Measurements from ENCODE around the gene SLC22A23.

Gene SLC22A23

DNA sequence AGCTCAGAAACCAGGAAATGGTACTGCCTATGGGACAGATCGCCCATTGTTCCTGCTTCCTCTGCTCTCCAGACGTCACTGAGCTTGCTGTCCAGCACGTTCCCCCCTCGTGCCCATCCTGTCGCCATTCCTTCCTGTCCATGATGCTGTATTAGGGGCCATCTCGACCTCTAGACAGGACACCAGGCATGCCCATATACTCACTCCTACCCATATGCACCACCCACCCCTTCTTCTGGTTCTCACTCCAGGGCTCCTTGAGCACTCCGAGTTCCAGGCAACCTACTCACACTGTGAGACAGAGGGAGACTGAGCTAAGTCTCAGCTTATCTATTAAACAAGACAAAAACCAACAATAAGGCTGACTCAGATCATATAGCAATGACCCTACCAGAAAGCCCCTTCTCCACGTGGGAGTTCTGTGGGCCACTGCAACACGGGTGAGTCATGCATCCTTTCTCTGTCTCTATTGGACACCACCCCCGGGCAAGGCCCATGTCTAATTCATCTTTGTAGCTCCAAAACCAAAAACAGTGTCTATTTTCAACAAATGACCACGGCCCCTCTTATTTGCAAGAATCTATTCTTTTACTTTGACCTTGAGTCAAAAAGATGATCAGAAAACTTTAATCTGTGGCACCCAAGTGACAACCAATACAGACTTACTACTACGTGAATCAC, 132.4 kb downstream of the SLC22A23 start:
- Histone ChIP-seq H3K4me1 (ENCODE audit: control insufficient read depth, insufficient read depth, low read length) (peaks cover 24% of the 10 kb centered on the region), H3K9ac (ENCODE audit: low read length) (no peak overlapping the region), H3K27ac (ENCODE audit: low read depth, low read length) (peak overlapping the region; percentile 51), H3K27me3 (ENCODE audit: control insufficient read depth, insufficient read depth, low read length) (no peaks in the 10 kb centered on the region), H3K4me3 (ENCODE audit: low read length) (no peak overlapping the region), H3K36me3 (ENCODE audit: control insufficient read depth, insufficient read depth, low read length) (no peaks in the 10 kb centered on the region)

- peaks cover 21% of the 10 kb centered on the region for H3K4me1 ChIP-seq (ENCODE audit: control insufficient read depth, insufficient read depth, low read length)
- H3K4me3 ChIP-seq (ENCODE audit: low read length) = no peak overlapping the region
- H3K9ac ChIP-seq (ENCODE audit: low read length) = no peak overlapping the region
- no peak overlapping the region for H3K27ac ChIP-seq (ENCODE audit: low read depth, low read length)
- H3K36me3 ChIP-seq (ENCODE audit: control insufficient read depth, insufficient read depth, low read length) = peaks cover 3% of the 10 kb centered on the region
- H3K27me3 ChIP-seq (ENCODE audit: control insufficient read depth, insufficient read depth, low read length) = no peaks in the 10 kb centered on the region
Observed at GRCh38 chr6:3323696-3324261, 133.1 kb downstream of the SLC22A23 start.

- H3K4me1 ChIP-seq (ENCODE audit: control insufficient read depth, insufficient read depth, low read length) = peaks cover 19% of the 10 kb centered on the region
- H3K36me3 ChIP-seq (ENCODE audit: control insufficient read depth, insufficient read depth, low read length) = peaks cover 4% of the 10 kb centered on the region
- no peak overlapping the region for H3K27ac ChIP-seq (ENCODE audit: low read depth, low read length)
- no peaks in the 10 kb centered on the region for H3K27me3 ChIP-seq (ENCODE audit: control insufficient read depth, insufficient read depth, low read length)
- no peak overlapping the region for H3K9ac ChIP-seq (ENCODE audit: low read length)
- H3K4me3 ChIP-seq (ENCODE audit: low read length) = no peak overlapping the region
Observed at GRCh38 chr6:3323148-3323547, 133.7 kb downstream of the SLC22A23 start.

DNA sequence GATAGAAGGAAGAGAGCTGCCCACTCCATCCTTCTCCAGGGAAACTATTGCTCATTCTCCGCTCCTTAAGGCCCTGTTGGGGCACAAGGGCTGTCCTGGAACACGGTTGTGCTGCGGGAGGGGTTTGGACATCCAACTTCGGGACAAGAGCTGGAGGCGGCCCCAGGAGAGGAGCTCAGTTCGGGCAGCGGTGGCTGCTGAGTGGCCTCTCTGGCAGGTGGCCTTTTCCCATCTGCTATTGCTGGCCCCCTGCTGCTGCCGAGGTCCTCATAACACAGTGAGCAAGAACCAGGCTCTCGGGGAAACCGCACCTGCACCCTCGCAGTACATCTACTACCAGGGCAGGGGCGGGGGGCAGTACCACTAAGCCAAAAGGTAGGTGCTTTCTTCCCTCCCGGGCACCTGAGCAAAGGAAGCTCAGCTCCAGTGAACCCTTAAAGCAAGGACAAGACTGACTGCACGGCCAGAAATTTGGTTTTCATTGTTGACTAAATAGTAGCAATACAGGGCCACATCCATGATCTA, 134.4 kb downstream of the SLC22A23 start:
- Histone ChIP-seq H3K27ac (ENCODE audit: low read depth, low read length) (no peak overlapping the region), H3K36me3 (ENCODE audit: control insufficient read depth, insufficient read depth, low read length) (peaks cover 4% of the 10 kb centered on the region), H3K27me3 (ENCODE audit: control insufficient read depth, insufficient read depth, low read length) (no peaks in the 10 kb centered on the region), H3K4me3 (ENCODE audit: low read length) (no peak overlapping the region), H3K9ac (ENCODE audit: low read length) (no peak overlapping the region), H3K4me1 (ENCODE audit: control insufficient read depth, insufficient read depth, low read length) (peaks cover 19% of the 10 kb centered on the region)

DNA sequence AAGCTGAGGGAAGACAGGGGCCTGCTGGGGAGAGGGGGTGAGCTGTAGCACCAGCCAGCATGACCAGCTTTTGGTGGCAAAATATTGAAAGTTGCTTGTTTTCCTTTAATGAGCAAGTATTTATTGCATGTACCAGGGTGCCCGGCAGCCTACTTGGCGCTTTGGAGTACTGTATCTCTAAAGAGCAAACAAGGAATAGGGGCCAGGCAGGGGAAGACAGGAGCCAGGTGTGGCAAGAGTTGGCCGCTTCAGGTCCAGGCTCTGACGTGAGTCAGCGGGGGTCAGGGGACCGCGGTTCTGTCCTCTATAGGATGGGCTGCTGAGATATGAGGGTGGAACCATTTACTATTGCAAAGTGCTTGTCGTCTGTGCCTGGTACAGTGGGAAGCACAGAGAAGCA, 135.0 kb downstream of the SLC22A23 start:
- Histone ChIP-seq H3K4me1 (ENCODE audit: control insufficient read depth, insufficient read depth, low read length) (peaks cover 16% of the 10 kb centered on the region), H3K27ac (ENCODE audit: low read depth, low read length) (no peak overlapping the region), H3K36me3 (ENCODE audit: control insufficient read depth, insufficient read depth, low read length) (peaks cover 4% of the 10 kb centered on the region), H3K4me3 (ENCODE audit: low read length) (no peak overlapping the region), H3K27me3 (ENCODE audit: control insufficient read depth, insufficient read depth, low read length) (no peaks in the 10 kb centered on the region), H3K9ac (ENCODE audit: low read length) (no peak overlapping the region)

DNA sequence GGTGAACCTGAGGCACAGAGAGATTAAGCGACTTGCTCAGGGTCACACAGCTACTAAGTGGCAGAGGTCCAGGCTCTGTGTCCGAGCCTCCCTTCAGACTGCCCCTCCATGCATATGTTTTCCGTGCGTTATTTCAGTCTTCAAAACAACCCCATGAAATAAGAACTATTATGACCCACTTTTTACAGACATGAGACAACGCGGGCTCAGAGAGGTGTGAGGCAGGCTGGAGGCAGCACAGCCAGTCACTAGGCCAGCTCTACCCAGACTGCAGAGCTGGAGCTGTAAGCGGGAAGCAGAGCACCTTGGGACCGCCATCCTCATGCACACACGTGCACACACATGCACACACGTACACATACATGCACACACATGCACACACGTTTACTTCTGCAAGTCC, 135.8 kb downstream of the SLC22A23 start:
- Histone ChIP-seq H3K4me3 (ENCODE audit: low read length) (no peak overlapping the region), H3K27me3 (ENCODE audit: control insufficient read depth, insufficient read depth, low read length) (no peaks in the 10 kb centered on the region), H3K27ac (ENCODE audit: low read depth, low read length) (no peak overlapping the region), H3K9ac (ENCODE audit: low read length) (no peak overlapping the region), H3K4me1 (ENCODE audit: control insufficient read depth, insufficient read depth, low read length) (peaks cover 13% of the 10 kb centered on the region), H3K36me3 (ENCODE audit: control insufficient read depth, insufficient read depth, low read length) (peaks cover 4% of the 10 kb centered on the region)

DNA sequence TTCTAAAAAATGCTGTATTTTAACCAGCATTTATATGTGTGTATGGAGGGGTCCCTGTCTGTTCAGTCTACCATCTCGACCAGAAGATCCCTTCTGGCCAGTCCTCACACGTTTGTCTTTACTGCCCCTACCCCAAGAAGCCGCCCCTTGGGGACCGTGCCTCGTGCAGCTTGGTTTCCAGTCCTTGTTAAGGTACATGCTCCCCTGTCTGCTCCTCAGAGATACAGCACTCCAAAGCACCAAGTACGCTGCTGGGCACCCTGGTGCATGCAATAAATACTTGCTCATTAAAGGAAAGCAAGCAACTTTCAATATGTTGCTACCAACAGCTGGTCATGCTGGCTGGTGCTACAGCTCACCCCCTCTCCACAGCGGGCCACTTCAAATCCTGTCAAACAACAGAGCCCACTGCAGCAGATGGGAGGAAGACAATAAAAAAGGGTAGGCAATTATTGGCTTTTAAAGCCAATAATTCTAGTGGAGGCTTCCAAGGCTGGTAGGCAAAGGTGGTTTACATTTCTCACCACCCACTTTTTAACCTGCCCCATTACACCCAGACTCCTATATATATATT, 136.5 kb downstream of the SLC22A23 start:
- Histone ChIP-seq H3K4me1 (ENCODE audit: control insufficient read depth, insufficient read depth, low read length) (peaks cover 8% of the 10 kb centered on the region), H3K36me3 (ENCODE audit: control insufficient read depth, insufficient read depth, low read length) (peaks cover 4% of the 10 kb centered on the region), H3K27me3 (ENCODE audit: control insufficient read depth, insufficient read depth, low read length) (no peaks in the 10 kb centered on the region), H3K9ac (ENCODE audit: low read length) (no peak overlapping the region), H3K4me3 (ENCODE audit: low read length) (no peak overlapping the region), H3K27ac (ENCODE audit: low read depth, low read length) (no peak overlapping the region)

DNA sequence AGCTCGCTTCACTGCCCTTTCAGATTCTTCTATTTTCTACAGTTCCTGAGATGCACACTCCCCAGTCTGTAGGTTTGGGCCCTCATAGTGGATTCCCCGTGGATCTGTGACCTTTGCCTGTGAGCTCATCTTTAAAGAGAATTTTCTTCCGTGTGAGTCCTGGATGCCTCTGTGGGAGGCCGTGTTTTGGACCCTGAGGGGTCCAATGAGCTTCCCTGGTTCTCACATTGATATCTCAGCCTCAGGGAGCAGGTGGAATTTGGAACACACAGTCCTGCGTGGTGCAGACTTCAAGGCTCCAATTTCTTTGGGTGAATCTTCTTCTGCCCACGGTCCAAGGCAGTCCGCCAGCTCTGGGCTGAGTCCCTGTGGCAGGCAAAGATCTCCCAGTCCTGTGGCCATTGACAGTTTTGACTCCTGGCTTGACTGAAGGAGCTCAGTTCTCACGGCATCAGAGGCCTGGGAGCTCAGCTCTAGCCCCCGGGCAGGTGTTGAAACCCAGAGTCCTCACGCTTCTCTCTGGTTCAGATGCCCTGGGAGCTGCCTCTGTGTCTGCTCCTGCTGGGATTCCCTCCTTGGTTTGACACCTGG, 137.1 kb downstream of the SLC22A23 start:
- no peak overlapping the region for H3K4me3 ChIP-seq (ENCODE audit: low read length)
- peaks cover 4% of the 10 kb centered on the region for H3K36me3 ChIP-seq (ENCODE audit: control insufficient read depth, insufficient read depth, low read length)
- no peak overlapping the region for H3K27ac ChIP-seq (ENCODE audit: low read depth, low read length)
- H3K27me3 ChIP-seq (ENCODE audit: control insufficient read depth, insufficient read depth, low read length) = no peaks in the 10 kb centered on the region
- H3K4me1 ChIP-seq (ENCODE audit: control insufficient read depth, insufficient read depth, low read length) = peaks cover 3% of the 10 kb centered on the region
- no peak overlapping the region for H3K9ac ChIP-seq (ENCODE audit: low read length)

- Histone ChIP-seq H3K4me1 (ENCODE audit: control insufficient read depth, insufficient read depth, low read length) (no peaks in the 10 kb centered on the region), H3K27ac (ENCODE audit: low read depth, low read length) (no peak overlapping the region), H3K4me3 (ENCODE audit: low read length) (no peak overlapping the region), H3K36me3 (ENCODE audit: control insufficient read depth, insufficient read depth, low read length) (peaks cover 4% of the 10 kb centered on the region), H3K27me3 (ENCODE audit: control insufficient read depth, insufficient read depth, low read length) (no peaks in the 10 kb centered on the region), H3K9ac (ENCODE audit: low read length) (no peak overlapping the region)
Observed at GRCh38 chr6:3318821-3319540, 137.9 kb downstream of the SLC22A23 start.

DNA sequence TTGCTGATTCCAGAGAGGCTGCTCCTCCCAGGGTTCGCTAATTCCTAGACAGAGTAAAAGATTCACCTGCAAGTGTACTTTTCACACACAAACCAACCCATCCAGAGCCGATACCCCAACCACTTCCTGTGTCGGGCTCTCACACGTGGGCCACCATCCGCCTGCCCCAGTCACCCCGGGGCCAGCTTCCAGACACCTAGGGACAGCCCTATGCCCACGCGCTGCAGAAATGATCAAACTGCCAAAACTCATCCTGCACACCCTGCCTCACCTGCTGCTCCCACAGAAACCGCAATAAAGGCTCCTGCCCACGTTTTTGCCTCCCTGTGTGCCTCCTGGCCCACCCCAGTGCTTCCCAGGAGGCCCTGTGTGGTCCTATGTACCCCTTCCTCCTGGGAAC, 138.6 kb downstream of the SLC22A23 start:
- Histone ChIP-seq H3K9ac (ENCODE audit: low read length) (no peak overlapping the region), H3K36me3 (ENCODE audit: control insufficient read depth, insufficient read depth, low read length) (peaks cover 4% of the 10 kb centered on the region), H3K4me1 (ENCODE audit: control insufficient read depth, insufficient read depth, low read length) (no peaks in the 10 kb centered on the region), H3K27ac (ENCODE audit: low read depth, low read length) (no peak overlapping the region), H3K27me3 (ENCODE audit: control insufficient read depth, insufficient read depth, low read length) (no peaks in the 10 kb centered on the region), H3K4me3 (ENCODE audit: low read length) (no peak overlapping the region)

- Histone ChIP-seq H3K4me3 (ENCODE audit: low read length) (no peak overlapping the region), H3K9ac (ENCODE audit: low read length) (no peak overlapping the region), H3K27me3 (ENCODE audit: control insufficient read depth, insufficient read depth, low read length) (no peaks in the 10 kb centered on the region), H3K4me1 (ENCODE audit: control insufficient read depth, insufficient read depth, low read length) (no peaks in the 10 kb centered on the region), H3K27ac (ENCODE audit: low read depth, low read length) (no peak overlapping the region), H3K36me3 (ENCODE audit: control insufficient read depth, insufficient read depth, low read length) (peaks cover 4% of the 10 kb centered on the region)
Observed at GRCh38 chr6:3317741-3318211, 139.1 kb downstream of the SLC22A23 start.

DNA sequence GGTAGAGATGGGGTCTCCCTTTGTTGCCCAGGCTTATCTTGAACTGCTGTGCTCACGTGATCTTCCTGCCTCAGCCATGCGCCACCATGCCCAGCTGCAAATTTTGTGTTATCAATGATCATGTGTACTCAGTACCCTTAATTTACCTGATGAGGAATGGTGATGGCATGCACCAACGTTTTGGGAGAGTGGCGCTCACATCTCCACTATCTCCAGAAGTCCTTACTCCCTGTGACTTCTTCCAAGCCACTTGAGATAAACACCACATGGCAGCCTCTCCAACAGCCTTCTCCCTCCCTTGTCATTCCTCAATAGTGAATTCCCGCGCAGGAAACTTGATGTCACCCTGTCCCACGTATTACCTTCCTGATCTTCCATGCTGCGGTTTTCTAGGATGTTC, 140.0 kb downstream of the SLC22A23 start:
- H3K4me1 ChIP-seq (ENCODE audit: control insufficient read depth, insufficient read depth, low read length) = no peaks in the 10 kb centered on the region
- H3K27me3 ChIP-seq (ENCODE audit: control insufficient read depth, insufficient read depth, low read length) = no peaks in the 10 kb centered on the region
- H3K27ac ChIP-seq (ENCODE audit: low read depth, low read length) = no peak overlapping the region
- no peak overlapping the region for H3K4me3 ChIP-seq (ENCODE audit: low read length)
- H3K36me3 ChIP-seq (ENCODE audit: control insufficient read depth, insufficient read depth, low read length) = peaks cover 4% of the 10 kb centered on the region
- H3K9ac ChIP-seq (ENCODE audit: low read length) = no peak overlapping the region

All from rectal smooth muscle tissue (tissue), 1 donor.